GM23338 (cell line): ENCODE data around the gene UBE2F. TPM values are rescaled to one million over a fixed set of nuclear protein-coding genes. Genes with fewer than 3 reads are reported as not detected.

ENCODE experiments used
- ATAC-seq: fragments of 200-7000 bp; cut with Tn5 transposase; 3 replicates; pipeline ENCODE4 v1.9.1; 2020
- DNase-seq: peaks from one replicate; pipeline ENCODE4 v3.0.0-alpha.2; 2015; ENCODE audit warnings: low spot score
- H2AFZ ChIP-seq: fragments of 200-600 bp; sonication (generic); 2 replicates; pipeline ENCODE4 v1.8.0; 2016; ENCODE audit warnings: antibody characterized with exemption, mild to moderate bottlenecking, moderate library complexity
- H3F3A ChIP-seq: fragments of 200-600 bp; sonication (generic); replicated peaks from 2 replicates; pipeline ENCODE4 v1.8.0; 2017; ENCODE audit warnings: antibody characterized with exemption, mixed run types, low read depth
- H3K27ac ChIP-seq: fragments of 200-600 bp; sonication (generic); 2 replicates; pipeline ENCODE4 v1.6.1; 2016; ENCODE audit warnings: low read depth
- H3K27me3 ChIP-seq: fragments of 200-600 bp; sonication (generic); 2 replicates; pipeline ENCODE4 v1.8.0; 2016; ENCODE audit warnings: mild to moderate bottlenecking, mixed run types, moderate library complexity; ENCODE audit not compliant: insufficient read depth
- H3K36me3 ChIP-seq: fragments of 200-600 bp; sonication (generic); 2 replicates; pipeline ENCODE4 v1.8.0; 2016; ENCODE audit warnings: mild to moderate bottlenecking; ENCODE audit not compliant: insufficient read depth
- H3K4me1 ChIP-seq: fragments of 200-600 bp; sonication (generic); 2 replicates; pipeline ENCODE4 v1.8.0; 2016; ENCODE audit warnings: mild to moderate bottlenecking, moderate library complexity; ENCODE audit not compliant: insufficient read depth
- H3K4me2 ChIP-seq: fragments of 200-600 bp; sonication (generic); 2 replicates; pipeline ENCODE4 v1.7.1; 2017; ENCODE audit warnings: mixed run types
- H3K4me3 ChIP-seq: fragments of 200-600 bp; sonication (generic); 2 replicates; pipeline ENCODE4 v1.6.1; 2016; ENCODE audit warnings: mixed run types
- H3K79me2 ChIP-seq: fragments of 200-600 bp; sonication (generic); replicated peaks from 2 replicates; pipeline ENCODE4 v1.8.0; 2017; ENCODE audit warnings: mild to moderate bottlenecking; ENCODE audit not compliant: insufficient read depth
- H3K9me2 ChIP-seq: fragments of 200-600 bp; sonication (generic); 2 replicates; pipeline ENCODE4 v1.8.0; 2017; ENCODE audit not compliant: insufficient read depth
- H4K20me1 ChIP-seq: fragments of 200-600 bp; sonication (generic); replicated peaks from 2 replicates; pipeline ENCODE4 v1.8.0; 2017; ENCODE audit warnings: mild to moderate bottlenecking; ENCODE audit not compliant: insufficient read depth
- H3K27ac Mint-ChIP-seq: 2 replicates; pipeline ENCODE4 v1.8.0; 2020; ENCODE audit warnings: inconsistent platforms, mild to moderate bottlenecking, moderate library complexity, mixed read lengths
- H3K27me3 Mint-ChIP-seq: 3 replicates; pipeline ENCODE4 v1.8.0; 2022; ENCODE audit warnings: low read depth, mild to moderate bottlenecking, moderate library complexity, mixed read lengths, inconsistent platforms; ENCODE audit not compliant: insufficient read depth, poor library complexity
- H3K36me3 Mint-ChIP-seq: 3 replicates; pipeline ENCODE4 v1.8.0; 2021; ENCODE audit warnings: low read depth, mild to moderate bottlenecking, inconsistent platforms, moderate library complexity, mixed read lengths
- H3K4me1 Mint-ChIP-seq: 3 replicates; pipeline ENCODE4 v1.8.0; 2020; ENCODE audit warnings: mild to moderate bottlenecking, inconsistent platforms, mixed read lengths
- H3K4me3 Mint-ChIP-seq: 3 replicates; pipeline ENCODE4 v1.8.0; 2021; ENCODE audit warnings: moderate library complexity, mild to moderate bottlenecking, inconsistent platforms, mixed read lengths
- H3K9me3 Mint-ChIP-seq: 3 replicates; pipeline ENCODE4 v1.8.0; 2020; ENCODE audit warnings: moderate library complexity, mild to moderate bottlenecking, inconsistent platforms, mixed read lengths
- CREB1 ChIP-seq: fragments of 250-450 bp; sonication (Bioruptor Pico); IDR thresholded peaks from 2 replicates; pipeline ENCODE4 v1.5.0; 2020; ENCODE audit warnings: low read depth, mild to moderate bottlenecking, moderate library complexity
- EZH2phosphoT487 ChIP-seq: fragments of 200-600 bp; sonication (generic); IDR thresholded peaks from one replicate; pipeline ENCODE4 v1.8.1; 2018; ENCODE audit warnings: antibody characterized with exemption; ENCODE audit not compliant: unreplicated experiment
- NANOG ChIP-seq: IDR thresholded peaks from 2 replicates; pipeline ENCODE4 v1.6.1; 2016; ENCODE audit warnings: antibody characterized with exemption, borderline replicate concordance
- ZNF462 ChIP-seq: fragments of 250-450 bp; sonication (Bioruptor Pico); IDR thresholded peaks from 2 replicates; pipeline ENCODE4 v1.5.0; 2020; ENCODE audit warnings: mild to moderate bottlenecking, moderate library complexity
- polyA plus RNA-seq: library from polyadenylated mRNA; unstranded; fragments of >200 nt; fragmentation: Nextera tagmentation; extraction: Ambion mirVana; gene quantifications from 2 replicates; pipeline ENCODE4 v1.2.1, GENCODE V29; 2016
- total RNA-seq: library from RNA; depleted of rRNA; stranded (reverse); fragments of >200 nt; shearing (Covaris generic); gene quantifications from 2 replicates; pipeline ENCODE4 v1.2.3, GENCODE V29; 2014
- TF ChIP-seq, protein P1 (sequence below), 2 experiments: fragments of 200-600 bp in 1 of 2; sonication (generic) in 1 of 2; conservative IDR thresholded peaks; 2 replicates each; pipeline versions ENCODE4 v1.5.1 to v1.6.1; 2016 to 2017; ENCODE audit warnings: antibody characterized with exemption in 2 of 2, low read depth in 2 of 2, mild to moderate bottlenecking in 2 of 2, moderate library complexity in 1 of 2

Gene UBE2F
- total and polyA plus RNA-seq, 2 experiments from 2014 or later = 98.2 to 106 TPM

GRCh38 chr2:237966250-237966564, 607 bp upstream of the UBE2F start (continued):
- TF ChIP-seq ZNF462 (CRISPR knock-in tag) (no peak), NANOG (no peak), CREB1 (CRISPR knock-in tag) (no peak)
- TF ChIP-seq, protein P1, sequence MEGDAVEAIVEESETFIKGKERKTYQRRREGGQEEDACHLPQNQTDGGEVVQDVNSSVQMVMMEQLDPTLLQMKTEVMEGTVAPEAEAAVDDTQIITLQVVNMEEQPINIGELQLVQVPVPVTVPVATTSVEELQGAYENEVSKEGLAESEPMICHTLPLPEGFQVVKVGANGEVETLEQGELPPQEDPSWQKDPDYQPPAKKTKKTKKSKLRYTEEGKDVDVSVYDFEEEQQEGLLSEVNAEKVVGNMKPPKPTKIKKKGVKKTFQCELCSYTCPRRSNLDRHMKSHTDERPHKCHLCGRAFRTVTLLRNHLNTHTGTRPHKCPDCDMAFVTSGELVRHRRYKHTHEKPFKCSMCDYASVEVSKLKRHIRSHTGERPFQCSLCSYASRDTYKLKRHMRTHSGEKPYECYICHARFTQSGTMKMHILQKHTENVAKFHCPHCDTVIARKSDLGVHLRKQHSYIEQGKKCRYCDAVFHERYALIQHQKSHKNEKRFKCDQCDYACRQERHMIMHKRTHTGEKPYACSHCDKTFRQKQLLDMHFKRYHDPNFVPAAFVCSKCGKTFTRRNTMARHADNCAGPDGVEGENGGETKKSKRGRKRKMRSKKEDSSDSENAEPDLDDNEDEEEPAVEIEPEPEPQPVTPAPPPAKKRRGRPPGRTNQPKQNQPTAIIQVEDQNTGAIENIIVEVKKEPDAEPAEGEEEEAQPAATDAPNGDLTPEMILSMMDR (conservative IDR thresholded peaks at IDR 0.05; ENCODE audit: low read depth in 2 of 2) = no peak

GRCh38 chr2:237967463-237967951, 693 bp downstream of the UBE2F start:
- Histone ChIP-seq H3K36me3 (no peaks in the 10 kb centered on the region), H3K9me2 (no peaks in the 10 kb centered on the region), H3K27ac (no peak overlapping the region), H3K79me2 (peaks cover 53% of the 10 kb centered on the region), H3K4me1 (peaks cover 19% of the 10 kb centered on the region), H3K4me2 (peak overlapping the region; percentile 99), H3K27me3 (no peaks in the 10 kb centered on the region), H3F3A (peaks cover 5% of the 10 kb centered on the region; the same call in 1 of the 2 replicates), H3K4me3 (peak overlapping the region; percentile 83), H4K20me1 (peaks cover 32% of the 10 kb centered on the region), H2AFZ (no peak overlapping the region)
- H3K4me3 Mint-ChIP-seq = peak overlapping the region; percentile 89
- peaks cover 13% of the 10 kb centered on the region for H3K9me3 Mint-ChIP-seq
- DNase-seq = peak; percentile 42
- H3K4me1 Mint-ChIP-seq = peaks cover 31% of the 10 kb centered on the region
- 0 out of 2 replicates have a peak overlapping the region, but pooled peaks have one; percentile 70 for H3K27ac Mint-ChIP-seq
- H3K36me3 Mint-ChIP-seq = peaks cover 4% of the 10 kb centered on the region; the same call in 2 of the 3 replicates
- peaks cover 6% of the 10 kb centered on the region for H3K27me3 Mint-ChIP-seq
- peak; percentile 7; the same call in 2 of the 3 replicates for ATAC-seq
- TF ChIP-seq NANOG = no peak
- TF ChIP-seq, protein P1 (conservative IDR thresholded peaks at IDR 0.05; ENCODE audit: low read depth in 2 of 2) = no peak
- no peak for TF ChIP-seq EZH2phosphoT487
